ENCODE results near the gene DNAH1.

DNAH1 gene

DNA sequence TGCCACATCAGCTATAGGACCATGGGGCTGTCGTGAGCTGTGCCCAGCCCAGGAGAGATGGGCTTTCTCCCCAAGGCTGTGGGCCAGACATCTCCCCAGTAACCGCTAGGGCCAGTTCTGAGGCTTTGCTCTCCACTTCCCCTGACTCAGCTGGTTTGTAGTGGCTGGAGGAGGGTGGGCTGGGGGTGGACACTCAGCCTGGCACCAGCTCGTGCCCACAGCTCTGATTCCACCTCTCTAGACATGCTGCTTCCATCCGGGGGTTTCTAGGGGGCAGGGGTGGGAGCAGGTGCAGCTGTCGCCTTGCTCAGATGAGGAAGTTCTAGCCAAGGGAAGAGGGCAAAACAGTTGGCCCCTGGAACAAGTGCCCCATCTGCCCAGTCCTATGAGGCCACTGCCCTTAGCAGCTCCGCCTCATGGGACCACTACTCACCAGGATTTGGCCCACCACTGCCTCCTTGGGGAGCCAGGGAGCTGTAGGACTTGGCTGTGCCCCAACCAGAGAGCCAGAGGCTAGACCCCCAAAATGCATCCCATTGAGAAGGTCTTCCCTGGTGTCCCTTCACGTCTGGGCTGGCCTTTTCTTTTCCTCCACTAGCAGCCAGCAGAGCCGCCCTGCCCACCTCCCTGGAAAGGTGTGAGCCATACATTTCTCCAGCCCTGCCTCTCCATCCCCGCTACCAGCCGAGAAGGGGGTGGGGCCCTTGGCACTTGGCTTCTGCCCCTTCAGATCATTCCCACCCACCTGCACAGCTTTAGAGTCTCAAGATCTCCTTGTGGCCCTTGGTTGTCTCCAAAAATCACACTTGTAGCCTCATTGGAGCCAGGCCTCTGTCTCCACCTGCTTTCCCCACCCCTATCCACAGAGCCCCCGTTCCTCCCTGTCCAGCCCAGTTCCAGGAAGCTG, 18.6 kb upstream of the DNAH1 start:
- no peak overlapping the region for H3K4me3 ChIP-seq (ENCODE audit: low read length)
- DNase-seq (ENCODE audit: low read depth): no peak
- no peak for TF ChIP-seq CTCF (conservative IDR thresholded peaks at IDR 0.05; ENCODE audit: low read length)

DNA sequence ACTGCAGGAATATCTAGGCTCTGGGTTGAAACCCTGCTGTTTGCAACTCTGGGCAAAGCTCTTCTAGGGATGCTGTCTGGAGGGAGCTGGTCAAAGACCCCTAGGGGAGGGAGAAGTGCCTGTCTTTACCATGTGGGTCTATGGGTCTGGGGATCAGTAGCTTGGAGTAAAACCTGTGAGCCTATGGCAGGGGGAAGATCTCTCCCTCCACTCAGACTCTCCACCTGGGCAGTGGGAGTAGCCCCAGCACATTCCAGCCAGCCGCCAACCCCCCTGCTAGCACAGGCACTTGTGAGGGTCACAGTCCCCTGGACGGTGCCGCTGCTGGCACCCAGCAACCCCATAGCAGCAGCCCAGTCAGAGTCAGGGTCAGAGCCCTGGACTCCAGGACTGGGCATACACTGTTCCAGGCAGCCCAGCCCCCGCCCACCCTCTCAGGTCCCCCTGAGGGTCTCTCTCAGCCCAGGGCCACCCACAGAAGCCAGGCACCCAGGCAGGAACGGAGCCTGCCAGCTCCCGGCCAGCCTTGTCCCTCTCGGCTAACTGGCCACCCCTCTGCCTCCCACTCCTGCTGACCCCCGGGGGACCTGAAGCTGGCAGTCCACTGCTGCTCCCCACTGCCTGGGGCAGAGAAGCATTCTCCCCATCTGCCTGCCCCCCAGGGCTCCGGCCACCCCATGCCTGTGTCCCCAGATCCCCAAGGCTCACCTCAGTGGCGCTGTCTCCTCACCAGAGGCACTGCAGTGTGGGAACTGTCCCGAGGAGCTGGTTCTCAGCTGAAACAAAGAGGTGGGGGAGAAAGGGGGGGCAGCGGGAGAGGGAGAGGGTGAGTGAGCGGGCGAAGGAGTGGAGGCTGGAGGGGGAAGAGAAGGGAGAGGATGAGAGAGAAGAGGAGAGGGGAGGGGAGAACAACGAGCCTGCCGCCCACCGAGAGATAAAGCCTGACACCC, 17.7 kb upstream of the DNAH1 start:
- DNase-seq (ENCODE audit: low read depth): no peak
- no peak overlapping the region for H3K4me3 ChIP-seq (ENCODE audit: low read length)
- no peak for TF ChIP-seq CTCF (conservative IDR thresholded peaks at IDR 0.05; ENCODE audit: low read length)

DNA sequence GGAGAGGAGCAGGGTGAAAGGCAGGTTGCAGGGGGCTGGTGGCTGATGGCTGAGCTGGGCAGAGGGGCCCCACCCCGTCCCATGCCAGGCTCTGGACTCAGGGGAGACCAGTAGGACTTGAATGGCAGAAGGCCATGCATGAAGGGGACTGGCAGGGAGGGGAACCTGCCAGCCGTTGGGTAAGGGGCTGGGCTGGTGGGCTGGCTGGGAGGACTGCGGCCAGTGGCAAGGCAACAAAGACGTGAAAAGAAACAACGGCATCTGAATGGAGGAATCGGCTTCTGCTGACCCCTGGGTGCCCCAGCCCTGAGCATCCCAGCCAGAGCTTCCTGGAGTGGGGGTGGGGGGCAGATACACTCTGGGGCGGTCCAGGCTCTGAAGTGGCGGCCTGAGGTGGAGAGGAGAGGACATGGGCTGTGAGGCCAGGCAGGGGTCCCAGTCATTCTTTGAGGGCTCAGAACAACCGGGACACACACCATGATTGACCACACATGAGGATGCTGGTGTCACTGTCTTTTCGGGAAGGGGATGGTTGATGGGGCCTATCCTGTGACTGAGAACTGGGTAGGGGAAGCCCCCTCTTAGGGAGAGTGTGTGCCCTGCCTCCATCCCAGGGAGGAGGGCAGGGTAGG, 16.8 kb upstream of the DNAH1 start:
- no peak for TF ChIP-seq CTCF (conservative IDR thresholded peaks at IDR 0.05; ENCODE audit: low read length)
- H3K4me3 ChIP-seq (ENCODE audit: low read length): no peak overlapping the region
- DNase-seq (ENCODE audit: low read depth): no peak

DNA sequence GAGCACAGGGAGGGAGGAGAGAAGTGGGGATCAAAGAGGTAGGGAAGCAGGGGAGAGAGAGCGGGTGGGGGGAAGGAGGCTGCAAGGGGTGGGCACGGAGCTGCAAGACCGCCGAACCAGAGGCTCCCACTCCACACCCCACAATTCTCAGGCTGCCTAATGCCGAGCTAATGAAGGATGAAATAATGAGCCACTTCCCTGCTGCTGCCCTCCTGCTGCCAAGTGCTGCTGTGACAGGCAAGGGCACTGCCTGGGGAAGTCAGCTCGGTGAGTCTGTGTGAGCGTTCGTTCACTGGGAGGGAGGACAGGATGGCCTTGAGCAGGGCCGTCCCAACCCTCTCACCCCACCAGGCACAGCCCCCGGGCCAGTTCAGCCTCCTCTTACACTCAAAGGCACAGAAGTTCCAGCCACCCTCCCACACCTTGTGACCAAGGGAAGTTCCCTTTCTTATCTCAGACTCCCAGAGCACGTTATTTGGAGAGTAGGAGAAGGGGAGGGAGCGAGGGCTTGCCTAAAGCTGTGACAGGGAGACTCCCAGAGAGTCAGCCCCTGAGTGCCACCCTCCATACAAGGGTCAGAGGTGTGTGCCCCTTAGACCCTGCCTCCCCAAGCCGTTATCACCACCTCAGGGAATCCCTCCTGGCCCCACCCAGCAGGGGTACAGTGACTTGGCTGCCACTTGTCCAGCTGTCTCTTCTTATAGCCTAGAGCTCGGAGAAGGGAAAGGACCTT, 16.1 kb upstream of the DNAH1 start:
- DNase-seq (ENCODE audit: low read depth): no peak
- H3K4me3 ChIP-seq (ENCODE audit: low read length): no peak overlapping the region
- TF ChIP-seq CTCF (conservative IDR thresholded peaks at IDR 0.05; ENCODE audit: low read length): peak; percentile 31

DNA sequence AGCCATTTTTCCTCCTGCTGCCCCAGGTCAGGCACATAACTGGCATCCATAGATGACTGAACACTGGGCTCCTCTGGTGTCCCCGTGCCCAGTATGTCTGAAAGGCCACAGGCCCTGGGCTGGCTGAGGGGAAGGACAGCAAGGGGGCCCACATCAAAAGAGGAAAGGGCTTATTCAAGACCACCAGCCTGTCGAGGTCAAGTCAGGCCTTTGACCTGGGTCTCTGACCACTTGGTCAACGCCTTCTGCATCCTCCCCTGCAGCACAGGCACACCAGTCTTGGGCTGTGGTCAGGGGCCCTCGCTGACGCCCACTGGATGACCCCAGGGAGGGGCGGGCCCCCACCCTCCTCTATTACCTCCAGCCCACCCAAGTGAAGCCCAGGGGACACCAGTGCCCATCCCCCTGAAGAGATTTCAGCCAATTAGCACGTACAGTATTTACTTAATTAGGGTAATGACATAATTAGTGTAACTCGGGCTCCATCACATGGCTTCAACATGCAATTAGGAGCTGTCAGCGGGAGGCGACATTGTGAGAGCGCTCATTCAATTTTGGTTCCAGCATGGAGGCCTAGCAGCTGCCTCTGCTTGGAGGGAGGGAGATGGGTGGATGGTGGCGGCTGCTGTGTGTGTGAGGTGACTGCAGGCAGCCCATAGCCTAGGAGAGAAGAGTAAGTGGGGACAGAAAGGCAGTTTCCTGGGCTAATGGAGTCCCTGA, 13.5 kb upstream of the DNAH1 start:
- DNase-seq (ENCODE audit: low read depth): no peak
- H3K4me3 ChIP-seq (ENCODE audit: low read length): no peak overlapping the region
- no peak for TF ChIP-seq CTCF (conservative IDR thresholded peaks at IDR 0.05; ENCODE audit: low read length)

DNA sequence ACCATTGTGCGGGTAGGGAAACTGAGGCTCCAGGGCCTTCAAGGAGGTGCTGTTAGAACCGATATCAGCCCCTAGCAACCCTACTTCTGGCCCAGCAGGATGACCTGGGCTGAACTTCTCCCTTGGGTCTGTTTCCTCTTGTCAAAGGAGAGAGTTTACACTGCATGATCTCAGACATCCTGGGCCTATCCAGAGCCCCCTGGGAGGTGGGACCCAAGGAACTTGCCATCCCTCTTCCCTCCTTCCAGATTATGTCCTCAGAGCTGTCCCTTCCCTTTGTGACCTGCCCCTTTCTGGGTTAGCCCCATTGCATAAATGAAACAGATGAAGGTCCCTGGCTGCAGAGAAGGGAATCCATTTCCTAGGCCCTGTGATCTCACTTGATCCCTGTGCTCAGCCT, 12.3 kb upstream of the DNAH1 start:
- DNase-seq (ENCODE audit: low read depth): no peak
- TF ChIP-seq CTCF (conservative IDR thresholded peaks at IDR 0.05; ENCODE audit: low read length): no peak
- H3K4me3 ChIP-seq (ENCODE audit: low read length): no peak overlapping the region
